HEK293 (cell line): ENCODE data around the gene HPS6.

Experiments used
- CTCF ChIA-PET: fragments of 350-600 bp; formaldehyde crosslinking; extraction: SDS; loops from one replicate; lab custom pipeline; 2021; ENCODE audit warnings: antibody characterized with exemption; lab: Yijun Ruan, JAX
- POLR2A ChIA-PET: fragments of 300-600 bp; formaldehyde crosslinking; extraction: SDS; loops from one replicate; lab custom pipeline; 2020; ENCODE audit warnings: antibody characterized with exemption, inconsistent platforms; lab: Yijun Ruan, JAX
- H3K27ac ChIP-seq: fragments of 200-500 bp; sonication (Bioruptor generic); 2 replicates; pipeline ENCODE4 v1.5.1; 2014; ENCODE audit warnings: low read depth, low read length, control low read depth, inconsistent platforms; ENCODE audit errors: extremely low read depth
- H3K36me3 ChIP-seq, 2 experiments: fragments of 200-500 bp in 1 of 2; sonication (Bioruptor generic) in 1 of 2; 1 replicate in 1 of 2; 2 replicates in 1 of 2; pipeline ENCODE4 v1.5.1; 2014 to 2017; ENCODE audit warnings: inconsistent platforms in 2 of 2, low read length in 2 of 2; ENCODE audit not compliant: control insufficient read depth in 2 of 2, insufficient read depth in 1 of 2
- H3K4me1 ChIP-seq: fragments of 200-500 bp; sonication (Bioruptor generic); 2 replicates; pipeline ENCODE4 v1.5.1; 2014; ENCODE audit warnings: mild to moderate bottlenecking, low read length, inconsistent platforms; ENCODE audit not compliant: control insufficient read depth, insufficient read depth
- H3K4me3 ChIP-seq: 2 replicates; pipeline ENCODE4 v1.5.1; 2011; ENCODE audit warnings: low read depth, mild to moderate bottlenecking, control low read depth, low read length, moderate library complexity
- H3K9me3 ChIP-seq: fragments of 200-500 bp; sonication (Bioruptor generic); 2 replicates; pipeline ENCODE4 v1.5.1; 2014; ENCODE audit warnings: low read depth, low read length, inconsistent platforms; ENCODE audit not compliant: control insufficient read depth, insufficient read depth
- BCL11A ChIP-seq: fragments of 450-650 bp; formaldehyde crosslinking; IDR thresholded peaks from 2 replicates; pipeline ENCODE4 v1.5.1; 2016; ENCODE audit warnings: low read depth, missing biosample characterization, missing genetic modification characterization
- GFI1B ChIP-seq: fragments of 450-650 bp; formaldehyde crosslinking; IDR thresholded peaks from 2 replicates; pipeline ENCODE4 v1.5.1; 2016; ENCODE audit warnings: missing biosample characterization, missing genetic modification characterization
- IKZF3 ChIP-seq: fragments of 450-650 bp; IDR thresholded peaks from 2 replicates; pipeline ENCODE4 v1.5.0; 2018; ENCODE audit warnings: missing biosample characterization, mild to moderate bottlenecking, missing genetic modification characterization, moderate library complexity
- KLF16 ChIP-seq: fragments of 450-650 bp; formaldehyde crosslinking; IDR thresholded peaks from 2 replicates; pipeline ENCODE4 v1.5.1; 2017; ENCODE audit warnings: missing biosample characterization, missing genetic modification characterization
- KLF8 ChIP-seq: fragments of 450-650 bp; formaldehyde crosslinking; IDR thresholded peaks from 2 replicates; pipeline ENCODE4 v1.5.1; 2016; ENCODE audit warnings: missing biosample characterization, missing genetic modification characterization
- KLF9 ChIP-seq: fragments of 450-650 bp; formaldehyde crosslinking; IDR thresholded peaks from 2 replicates; pipeline ENCODE4 v1.5.1; 2016; ENCODE audit warnings: missing biosample characterization, missing genetic modification characterization, low read depth
- PATZ1 ChIP-seq: fragments of 450-650 bp; formaldehyde crosslinking; IDR thresholded peaks from 2 replicates; pipeline ENCODE4 v1.5.1; 2016; ENCODE audit warnings: missing biosample characterization, missing genetic modification characterization
- SCRT1 ChIP-seq: fragments of 450-650 bp; formaldehyde crosslinking; IDR thresholded peaks from 2 replicates; pipeline ENCODE4 v1.5.1; 2016; ENCODE audit warnings: missing biosample characterization, missing genetic modification characterization, borderline replicate concordance
- SP2 ChIP-seq: fragments of 450-650 bp; formaldehyde crosslinking; IDR thresholded peaks from 2 replicates; pipeline ENCODE4 v1.5.1; 2016; ENCODE audit warnings: missing biosample characterization, missing genetic modification characterization
- TRIM28 ChIP-seq: IDR thresholded peaks from 2 replicates; pipeline ENCODE4 v1.6.1; 2011; ENCODE audit warnings: low read length, control low read depth, borderline replicate concordance
- ZBTB21 ChIP-seq: fragments of 450-650 bp; formaldehyde crosslinking; IDR thresholded peaks from 2 replicates; pipeline ENCODE4 v1.5.1; 2017; ENCODE audit warnings: missing biosample characterization, missing genetic modification characterization
- ZFHX2 ChIP-seq: fragments of 450-650 bp; formaldehyde crosslinking; conservative IDR thresholded peaks from 2 replicates; pipeline ENCODE4 v1.5.1; 2016; ENCODE audit warnings: missing biosample characterization, missing genetic modification characterization
- ZFP37 ChIP-seq: fragments of 450-650 bp; formaldehyde crosslinking; IDR thresholded peaks from 2 replicates; pipeline ENCODE4 v1.5.1; 2016; ENCODE audit warnings: missing biosample characterization, missing genetic modification characterization
- ZNF138 ChIP-seq: fragments of 450-650 bp; formaldehyde crosslinking; IDR thresholded peaks from 2 replicates; pipeline ENCODE4 v1.5.1; 2016; ENCODE audit warnings: missing biosample characterization, missing genetic modification characterization, borderline replicate concordance
- ZNF202 ChIP-seq: fragments of 450-650 bp; formaldehyde crosslinking; IDR thresholded peaks from 2 replicates; pipeline ENCODE4 v1.5.1; 2016; ENCODE audit warnings: missing biosample characterization, missing genetic modification characterization, borderline replicate concordance
- ZNF311 ChIP-seq: fragments of 450-650 bp; formaldehyde crosslinking; IDR thresholded peaks from 2 replicates; pipeline ENCODE4 v1.5.1; 2017; ENCODE audit warnings: missing biosample characterization, missing genetic modification characterization, borderline replicate concordance
- ZNF362 ChIP-seq: fragments of 450-650 bp; formaldehyde crosslinking; IDR thresholded peaks from 2 replicates; pipeline ENCODE4 v1.5.1; 2016; ENCODE audit warnings: missing biosample characterization, missing genetic modification characterization
- ZNF571 ChIP-seq: fragments of 450-650 bp; formaldehyde crosslinking; IDR thresholded peaks from 2 replicates; pipeline ENCODE4 v1.5.0; 2017; ENCODE audit warnings: missing biosample characterization, missing genetic modification characterization
- ZNF585B ChIP-seq: fragments of 450-650 bp; formaldehyde crosslinking; IDR thresholded peaks from 2 replicates; pipeline ENCODE4 v1.5.1; 2016; ENCODE audit warnings: missing biosample characterization, missing genetic modification characterization
- ZNF600 ChIP-seq: fragments of 450-650 bp; formaldehyde crosslinking; IDR thresholded peaks from 2 replicates; pipeline ENCODE4 v1.5.1; 2016; ENCODE audit warnings: missing biosample characterization, missing genetic modification characterization
- ZNF629 ChIP-seq: fragments of 450-650 bp; formaldehyde crosslinking; IDR thresholded peaks from 2 replicates; pipeline ENCODE4 v1.5.1; 2017; ENCODE audit warnings: missing biosample characterization, missing genetic modification characterization
- ZNF664 ChIP-seq: fragments of 450-650 bp; formaldehyde crosslinking; IDR thresholded peaks from 2 replicates; pipeline ENCODE4 v1.5.1; 2016; ENCODE audit warnings: missing biosample characterization, missing genetic modification characterization
- ZNF776 ChIP-seq: fragments of 450-650 bp; formaldehyde crosslinking; IDR thresholded peaks from 2 replicates; pipeline ENCODE4 v1.5.0; 2017; ENCODE audit warnings: missing biosample characterization, missing genetic modification characterization, borderline replicate concordance
- ZNF830 ChIP-seq: fragments of 450-650 bp; IDR thresholded peaks from 2 replicates; pipeline ENCODE4 v1.5.0; 2018; ENCODE audit warnings: missing biosample characterization, missing genetic modification characterization, low read depth, mild to moderate bottlenecking, moderate library complexity
- ZSCAN16 ChIP-seq: fragments of 450-650 bp; formaldehyde crosslinking; IDR thresholded peaks from 2 replicates; pipeline ENCODE4 v1.5.1; 2016; ENCODE audit warnings: missing biosample characterization, missing genetic modification characterization
- ZSCAN18 ChIP-seq: fragments of 450-650 bp; formaldehyde crosslinking; IDR thresholded peaks from 2 replicates; pipeline ENCODE4 v1.5.1; 2016; ENCODE audit warnings: missing biosample characterization, missing genetic modification characterization
- ZSCAN30 ChIP-seq: fragments of 450-650 bp; IDR thresholded peaks from 2 replicates; pipeline ENCODE4 v1.5.1; 2018; ENCODE audit warnings: missing biosample characterization, mild to moderate bottlenecking, missing genetic modification characterization, moderate library complexity
- ZSCAN5A ChIP-seq: fragments of 450-650 bp; formaldehyde crosslinking; IDR thresholded peaks from 2 replicates; pipeline ENCODE4 v1.5.1; 2016; ENCODE audit warnings: missing biosample characterization, missing genetic modification characterization

The HPS6 gene

GRCh38 chr10:102069071-102069470 is 3.9 kb downstream of the HPS6 start:
- Histone ChIP-seq H3K4me3 (no peak overlapping the region), H3K4me1 (peaks cover 8% of the 10 kb centered on the region), H3K27ac (no peak overlapping the region), H3K9me3 (no peaks in the 10 kb centered on the region), H3K36me3 (peaks cover 0 to 21% of the 10 kb centered on the region in 2 experiments; a peak in 2 of 3 replicates)
- TF ChIP-seq ZNF311 (tag by site-specific recombination) (no peak), ZNF664 (tag by site-specific recombination) (no peak), KLF16 (tag by site-specific recombination) (no peak), SCRT1 (no peak), TRIM28 (no peak), ZNF600 (tag by site-specific recombination) (no peak), GFI1B (tag by site-specific recombination) (no peak)
- POLR2A ChIA-PET: interaction anchor here (0.6 to 1.9 kb wide), 6 partner anchors 10 to 197 kb away, joined by 3 to 9 read pairs (median 6); partner anchors contain the start of gene ARMH3
- CTCF ChIA-PET: interaction anchor here (0.6 to 3.6 kb wide), 6 partner anchors 32 to 811 kb away, joined by 3 to 16 read pairs (median 7); no protein-coding TSS in a partner anchor

- Histone ChIP-seq H3K27ac (no peak overlapping the region), H3K4me3 (no peak overlapping the region), H3K4me1 (peaks cover 6% of the 10 kb centered on the region), H3K9me3 (no peaks in the 10 kb centered on the region), H3K36me3 (peaks cover 0 to 6% of the 10 kb centered on the region in 2 experiments; a peak in 2 of 3 replicates)
- CTCF ChIA-PET: interaction anchor here (0.5 to 5.4 kb wide), 59 partner anchors 9 to 858 kb away, joined by 3 to 55 read pairs (median 5); partner anchors contain the start of genes ARMH3, CUEDC2, NPM3 and OGA
- POLR2A ChIA-PET: interaction anchor here (1.7 kb wide), 1 partner anchor 233 kb away, joined by 3 read pairs; no protein-coding TSS in a partner anchor
- peak; percentile 55; the same call in 1 of the 2 replicates for TF ChIP-seq IKZF3
- TF ChIP-seq ZNF776: no peak
- TF ChIP-seq ZNF585B (tag by site-specific recombination): no peak
- TF ChIP-seq ZBTB21 (tag by site-specific recombination): no peak
- TF ChIP-seq SP2: no peak
- TF ChIP-seq ZNF600 (tag by site-specific recombination): peak; percentile 97
- peak; percentile 32; the same call in 1 of the 2 replicates for TF ChIP-seq PATZ1
- TF ChIP-seq ZNF629 (tag by site-specific recombination): no peak
- no peak for TF ChIP-seq ZFHX2
- TF ChIP-seq BCL11A (tag by site-specific recombination): no peak
- no peak for TF ChIP-seq ZNF362 (tag by site-specific recombination)
- TF ChIP-seq ZSCAN16: no peak
- TF ChIP-seq ZNF830 (tag by site-specific recombination): no peak
- TF ChIP-seq KLF8 (tag by site-specific recombination): peak; percentile 42; the same call in 1 of the 2 replicates
- no peak for TF ChIP-seq ZSCAN18
- no peak for TF ChIP-seq ZNF202
- no peak for TF ChIP-seq ZNF571 (tag by site-specific recombination)
- no peak for TF ChIP-seq ZSCAN5A (tag by site-specific recombination)
- peak; percentile 75 for TF ChIP-seq ZSCAN30 (tag by site-specific recombination)
- no peak for TF ChIP-seq KLF9
- TF ChIP-seq ZNF138 (tag by site-specific recombination): no peak
- no peak for TF ChIP-seq ZFP37 (tag by site-specific recombination)
Observed at GRCh38 chr10:102072673-102073527, 7.8 kb downstream of the HPS6 start.
